Measurements from ENCODE around the gene SLC25A39.
"Not testable (repeated sequence)": the region's sequence is repeated elsewhere in the genome, so short reads cannot be mapped to it uniquely, and the experiment has no call there.

SLC25A39 gene

GRCh38 chr17:44351464-44351863 lies 26.8 kb upstream of the SLC25A39 start:
- H3K27ac ChIP-seq: no peak overlapping the region
- H3K9ac ChIP-seq: no peak overlapping the region
- no peak overlapping the region; a peak in 1 of 22 replicates for H3K4me2 ChIP-seq
- peaks cover 29 to 41% (median 33%) of the 10 kb centered on the region in 11 experiments for H3K27me3 ChIP-seq
- no peak overlapping the region for H3K4me3 ChIP-seq
- H3K4me1 ChIP-seq: peaks cover 51 to 67% (median 58%) of the 10 kb centered on the region in 10 experiments
- no peaks in the 10 kb centered on the region for H3K9me3 ChIP-seq (replicated peaks in 1 of 11)
- peaks cover 24 to 51% (median 43%) of the 10 kb centered on the region in 11 experiments for H3K36me3 ChIP-seq
- peaks cover 25 to 94% (median 46%) of the 10 kb centered on the region in 11 experiments; a peak in 20 of 22 replicates for H4K20me1 ChIP-seq
- TF ChIP-seq Cebpa-rat (IDR thresholded peaks at IDR 0.05): no peak

DNA sequence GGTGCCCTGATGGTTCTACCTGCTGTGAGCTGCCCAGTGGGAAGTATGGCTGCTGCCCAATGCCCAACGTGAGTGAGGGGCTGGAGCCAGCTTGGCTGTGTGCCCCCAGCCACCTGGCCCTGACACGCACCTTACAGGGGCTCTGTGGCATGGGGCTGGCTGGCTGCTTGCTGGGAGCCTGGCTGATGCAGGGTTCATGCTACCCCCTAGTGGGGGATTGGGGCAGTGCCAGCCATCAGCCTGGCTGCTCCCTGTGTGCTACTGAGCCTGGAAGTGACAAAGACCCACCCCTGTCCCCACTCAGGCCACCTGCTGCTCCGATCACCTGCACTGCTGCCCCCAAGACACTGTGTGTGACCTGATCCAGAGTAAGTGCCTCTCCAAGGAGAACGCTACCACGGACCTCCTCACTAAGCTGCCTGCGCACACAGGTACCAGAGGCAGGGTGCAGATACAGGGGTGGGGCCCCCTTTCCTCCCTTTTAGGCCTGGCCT lies 26.2 kb upstream of the SLC25A39 start:
- Histone ChIP-seq H3K9me3 (replicated peaks in 1 of 11) (no peaks in the 10 kb centered on the region), H3K27me3 (peaks cover 29 to 41% (median 33%) of the 10 kb centered on the region in 11 experiments), H3K36me3 (peaks cover 24 to 51% (median 43%) of the 10 kb centered on the region in 11 experiments), H3K4me2 (peak overlapping the region in 1 of 11 experiments; percentile 93; a peak in 1 of 22 replicates), H3K27ac (no peak overlapping the region), H3K4me3 (no peak overlapping the region), H3K4me1 (peaks cover 58 to 73% (median 65%) of the 10 kb centered on the region in 10 experiments), H3K9ac (0 out of 22 replicates have a peak overlapping the region, but pooled peaks of 1 of the 11 experiments have one; percentile 62), H4K20me1 (peaks cover 30 to 94% (median 52%) of the 10 kb centered on the region in 11 experiments; a peak in 20 of 22 replicates)
- no peak for TF ChIP-seq Cebpa-rat (IDR thresholded peaks at IDR 0.05)

DNA sequence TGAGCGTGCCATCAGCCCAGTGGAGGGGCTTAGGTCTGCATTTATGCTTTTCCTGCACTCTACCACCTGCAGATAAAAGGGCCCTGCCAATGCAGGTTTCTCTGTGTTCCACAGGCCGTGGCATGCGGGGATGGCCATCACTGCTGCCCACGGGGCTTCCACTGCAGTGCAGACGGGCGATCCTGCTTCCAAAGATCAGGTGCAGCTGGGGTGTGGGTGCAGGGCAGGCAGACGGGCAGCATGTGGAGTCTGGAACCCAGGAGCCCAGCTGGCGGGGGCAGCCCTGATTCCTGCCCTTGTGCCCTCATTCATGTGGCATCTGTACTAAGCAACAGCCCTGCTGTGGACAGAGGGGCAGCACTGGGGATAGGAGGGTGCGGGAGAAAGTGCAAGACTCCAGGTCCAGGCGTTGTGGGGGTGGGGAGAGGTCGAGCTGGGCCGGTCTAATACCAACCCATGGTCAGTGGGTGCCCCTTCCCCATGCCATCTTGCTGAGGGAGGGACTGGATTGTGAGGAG lies 25.0 kb upstream of the SLC25A39 start:
- peak overlapping the region in 10 of 11 experiments; percentile 47 to 67 (median 61); a peak in 17 of 22 replicates for H3K9ac ChIP-seq
- peak overlapping the region in 8 of 11 experiments; percentile 91 to 98 (median 95); a peak in 17 of 22 replicates for H3K4me2 ChIP-seq
- H4K20me1 ChIP-seq: peaks cover 23 to 85% (median 46%) of the 10 kb centered on the region in 11 experiments; a peak in 20 of 22 replicates
- no peak overlapping the region for H3K4me3 ChIP-seq
- H3K4me1 ChIP-seq: peaks cover 52 to 72% (median 60%) of the 10 kb centered on the region in 10 experiments
- H3K36me3 ChIP-seq: peaks cover 24 to 51% (median 43%) of the 10 kb centered on the region in 11 experiments
- no peak for TF ChIP-seq Cebpa-rat (IDR thresholded peaks at IDR 0.05)
- peaks cover 22 to 31% (median 26%) of the 10 kb centered on the region in 11 experiments for H3K27me3 ChIP-seq
- H3K27ac ChIP-seq: peak overlapping the region in 10 of 11 experiments; percentile 45 to 86 (median 77); a peak in 17 of 22 replicates
- H3K9me3 ChIP-seq (replicated peaks in 1 of 11): no peaks in the 10 kb centered on the region

DNA sequence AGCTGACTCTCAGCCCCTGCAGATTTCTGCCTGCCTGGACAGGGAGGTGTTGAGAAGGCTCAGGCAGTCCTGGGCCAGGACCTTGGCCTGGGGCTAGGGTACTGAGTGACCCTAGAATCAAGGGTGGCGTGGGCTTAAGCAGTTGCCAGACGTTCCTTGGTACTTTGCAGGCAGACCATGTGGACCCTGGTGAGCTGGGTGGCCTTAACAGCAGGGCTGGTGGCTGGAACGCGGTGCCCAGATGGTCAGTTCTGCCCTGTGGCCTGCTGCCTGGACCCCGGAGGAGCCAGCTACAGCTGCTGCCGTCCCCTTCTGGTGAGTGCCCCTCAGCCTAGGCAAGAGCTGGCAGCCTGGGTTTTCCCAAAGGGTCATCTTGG lies 24.4 kb upstream of the SLC25A39 start:
- peak overlapping the region in 10 of 11 experiments; percentile 45 to 86 (median 77); a peak in 21 of 22 replicates for H3K27ac ChIP-seq
- peaks cover 16 to 25% (median 19%) of the 10 kb centered on the region in 11 experiments for H3K27me3 ChIP-seq
- no peaks in the 10 kb centered on the region for H3K9me3 ChIP-seq (replicated peaks in 1 of 11)
- H3K4me2 ChIP-seq: peak overlapping the region; percentile 84 to 98 (median 94)
- H4K20me1 ChIP-seq: peaks cover 23 to 83% (median 46%) of the 10 kb centered on the region in 11 experiments; a peak in 20 of 22 replicates
- peaks cover 54 to 74% (median 61%) of the 10 kb centered on the region in 10 experiments for H3K4me1 ChIP-seq
- no peak for TF ChIP-seq Cebpa-rat (IDR thresholded peaks at IDR 0.05)
- peak overlapping the region in 5 of 10 experiments; percentile 23 to 43 (median 33); a peak in 9 of 20 replicates for H3K4me3 ChIP-seq
- peaks cover 24 to 51% (median 43%) of the 10 kb centered on the region in 11 experiments for H3K36me3 ChIP-seq
- H3K9ac ChIP-seq: peak overlapping the region; percentile 47 to 67 (median 60); a peak in 21 of 22 replicates

DNA sequence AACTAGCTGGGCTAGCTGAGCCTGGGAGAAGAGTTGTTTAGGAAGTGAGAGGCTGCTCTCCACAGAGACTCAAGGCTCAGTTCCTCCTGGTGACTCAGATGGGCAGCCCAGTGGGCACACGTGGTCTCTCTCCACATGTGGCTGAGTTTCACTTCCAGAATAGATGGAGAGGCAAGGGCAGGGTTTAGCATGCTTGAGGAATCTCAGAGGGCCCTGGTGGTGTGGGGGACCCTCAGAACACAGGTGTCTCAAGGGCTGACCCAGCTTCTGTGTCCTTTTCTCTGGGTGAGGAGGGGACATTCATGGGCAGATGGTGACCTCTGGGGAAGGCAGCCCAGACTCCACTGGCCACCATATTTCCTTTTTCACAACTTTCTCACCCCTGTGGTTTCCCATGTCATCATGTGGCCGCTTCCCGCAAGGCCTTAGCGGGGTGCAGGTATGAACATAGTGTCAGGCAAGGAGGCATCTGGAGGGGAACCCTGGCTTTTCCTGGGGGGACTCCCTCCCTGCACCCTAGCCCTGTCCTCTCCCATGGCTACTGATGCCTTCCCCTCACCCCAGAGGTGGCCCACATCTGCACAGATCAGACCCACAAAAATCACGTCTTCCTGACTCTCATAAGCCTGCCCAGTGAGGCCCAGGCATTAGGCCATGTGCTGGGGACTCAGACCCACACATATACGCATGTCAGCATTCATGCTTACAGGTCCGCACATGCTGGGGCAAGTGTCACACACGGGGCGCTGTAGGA lies 23.8 kb upstream of the SLC25A39 start:
- TF ChIP-seq Cebpa-rat (IDR thresholded peaks at IDR 0.05): no peak
- peak overlapping the region; percentile 47 to 90 (median 62); a peak in 21 of 22 replicates for H3K9ac ChIP-seq
- peaks cover 11 to 19% (median 14%) of the 10 kb centered on the region in 11 experiments for H3K27me3 ChIP-seq
- H3K9me3 ChIP-seq (replicated peaks in 1 of 11): no peaks in the 10 kb centered on the region
- peaks cover 52 to 74% (median 59%) of the 10 kb centered on the region in 10 experiments for H3K4me1 ChIP-seq
- peak overlapping the region; percentile 84 to 98 (median 94) for H3K4me2 ChIP-seq
- H3K36me3 ChIP-seq: peaks cover 24 to 50% (median 43%) of the 10 kb centered on the region in 11 experiments
- peak overlapping the region in 10 of 11 experiments; percentile 45 to 86 (median 77); a peak in 21 of 22 replicates for H3K27ac ChIP-seq
- H4K20me1 ChIP-seq: peaks cover 19 to 79% (median 43%) of the 10 kb centered on the region in 11 experiments; a peak in 20 of 22 replicates
- H3K4me3 ChIP-seq: peak overlapping the region in 5 of 10 experiments; percentile 23 to 43 (median 33); a peak in 10 of 20 replicates

- peak overlapping the region in 7 of 10 experiments; percentile 12 to 99 (median 42); a peak in 10 of 20 replicates for H3K4me3 ChIP-seq
- H3K9me3 ChIP-seq (replicated peaks in 1 of 11); H3K27me3 ChIP-seq: not testable (repeated sequence)
- peaks cover 49 to 69% (median 57%) of the 10 kb centered on the region in 10 experiments for H3K4me1 ChIP-seq
- H3K9ac ChIP-seq: peak overlapping the region; percentile 47 to 95 (median 66); a peak in 21 of 22 replicates
- H3K27ac ChIP-seq: peak overlapping the region; percentile 35 to 86 (median 77); a peak in 21 of 22 replicates
- peaks cover 12 to 69% (median 33%) of the 10 kb centered on the region in 11 experiments; a peak in 18 of 22 replicates for H4K20me1 ChIP-seq
- peaks cover 16 to 40% (median 34%) of the 10 kb centered on the region in 11 experiments for H3K36me3 ChIP-seq
- H3K4me2 ChIP-seq: peak overlapping the region; percentile 84 to 98 (median 94)
Measured at GRCh38 chr17:44347206-44348055, 22.8 kb upstream of the SLC25A39 start.

DNA sequence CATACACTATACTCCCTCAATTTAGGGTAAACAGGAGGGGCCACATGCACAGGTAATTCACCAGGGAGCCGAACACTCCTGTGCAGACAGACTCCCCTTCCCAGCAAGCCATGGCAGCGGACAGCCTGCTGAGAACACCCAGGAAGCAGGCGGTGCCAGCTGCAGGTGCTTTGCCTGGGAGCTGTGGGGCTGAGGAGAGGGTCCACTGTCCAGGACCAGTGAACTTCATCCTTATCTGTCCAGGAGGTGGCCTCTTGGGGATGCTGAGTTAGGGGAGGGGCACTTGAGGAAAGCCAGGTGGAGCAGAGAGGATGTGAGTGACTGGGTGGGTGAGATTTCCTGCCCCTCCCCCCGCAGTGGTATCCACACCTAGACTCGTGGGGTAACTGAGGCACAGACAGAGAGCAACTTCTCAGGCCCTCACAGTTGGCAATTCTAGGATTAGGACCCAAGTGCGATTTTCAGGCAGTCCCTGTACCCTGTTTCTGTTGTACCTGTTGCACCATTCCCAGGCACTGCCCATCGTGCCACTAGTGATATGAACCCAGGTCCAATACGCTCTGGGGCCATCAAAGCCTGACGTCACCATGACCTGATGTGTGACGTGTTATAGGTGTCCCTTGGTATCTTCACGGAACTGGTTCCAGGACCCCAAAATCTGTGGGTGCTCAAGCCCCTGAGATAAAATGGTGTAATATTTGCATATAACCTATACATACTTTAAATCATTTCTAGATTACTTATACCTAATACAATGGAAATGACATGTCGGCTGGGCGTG lies 21.6 kb upstream of the SLC25A39 start:
- peak overlapping the region; percentile 84 to 98 (median 94) for H3K4me2 ChIP-seq
- no peak for TF ChIP-seq Cebpa-rat (IDR thresholded peaks at IDR 0.05)
- no peaks in the 10 kb centered on the region for H3K27me3 ChIP-seq
- H3K9ac ChIP-seq: peak overlapping the region; percentile 81 to 96 (median 85); a peak in 21 of 22 replicates
- peaks cover 5 to 57% (median 21%) of the 10 kb centered on the region in 11 experiments; a peak in 17 of 22 replicates for H4K20me1 ChIP-seq
- peaks cover 49 to 69% (median 57%) of the 10 kb centered on the region in 10 experiments for H3K4me1 ChIP-seq
- H3K36me3 ChIP-seq: peaks cover 4 to 28% (median 22%) of the 10 kb centered on the region in 11 experiments; a peak in 21 of 22 replicates
- H3K9me3 ChIP-seq (replicated peaks in 1 of 11): no peaks in the 10 kb centered on the region
- peak overlapping the region; percentile 78 to 99 (median 84) for H3K4me3 ChIP-seq
- peak overlapping the region in 8 of 11 experiments; percentile 78 to 96 (median 84); a peak in 10 of 22 replicates for H3K27ac ChIP-seq

Data from BLaER1 treated with 17β-estradiol and CSF1 and Interleukin-3, amounts not matched to agents 10 nM and 100 nM (cell line).